NCI-H2107 treated with DMSO at 0.1 percent for 48 hours (cell line): ENCODE measurements around the gene FAM90A1.
"Not testable (repeated sequence)": the region's sequence is repeated elsewhere in the genome, so short reads cannot be mapped to it uniquely, and the experiment has no call there.

Experiments
- DNase-seq: peaks from one replicate; lab custom pipeline; 2025; ENCODE audit not compliant: unreplicated experiment; lab: John Stamatoyannopoulos, UW

FAM90A1 gene

DNA sequence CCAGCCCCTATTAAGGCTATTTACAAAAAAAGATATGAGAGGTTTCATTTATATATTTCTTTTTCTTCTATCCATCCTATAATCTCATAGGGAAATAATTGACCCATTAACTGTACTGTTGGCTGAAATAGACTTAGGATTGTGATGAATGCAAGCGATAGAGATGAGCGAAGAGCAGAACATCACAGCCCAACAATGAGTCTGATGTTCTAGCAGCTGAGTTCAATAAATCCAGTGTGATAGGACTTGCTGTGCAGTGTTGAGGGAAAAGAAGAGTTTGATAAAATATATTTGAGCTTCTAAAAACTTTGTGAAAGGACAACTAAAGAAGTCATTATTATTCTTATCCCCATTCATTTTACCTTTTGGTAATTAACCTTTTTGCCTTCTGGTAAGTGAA lies 54.5 kb downstream of the FAM90A1 start:
- not testable (repeated sequence) for DNase-seq
